HT-29 (cell line): ENCODE measurements around the gene PTGDR. TPM values are rescaled to one million over a fixed set of nuclear protein-coding genes. Genes with fewer than 3 reads are reported as not detected.

Source experiments
- DNase-seq: peaks from one replicate; pipeline ENCODE4 v3.0.0-alpha.2; 2015; ENCODE audit warnings: low spot score
- total RNA-seq: library from RNA; depleted of rRNA; stranded (reverse); fragments of >200 nt; shearing (Covaris generic); gene quantifications from 2 replicates; pipeline ENCODE4 v1.2.3, GENCODE V29; 2014; rRNA removed

The PTGDR gene
- total RNA-seq = not detected in 2 replicates

DNA sequence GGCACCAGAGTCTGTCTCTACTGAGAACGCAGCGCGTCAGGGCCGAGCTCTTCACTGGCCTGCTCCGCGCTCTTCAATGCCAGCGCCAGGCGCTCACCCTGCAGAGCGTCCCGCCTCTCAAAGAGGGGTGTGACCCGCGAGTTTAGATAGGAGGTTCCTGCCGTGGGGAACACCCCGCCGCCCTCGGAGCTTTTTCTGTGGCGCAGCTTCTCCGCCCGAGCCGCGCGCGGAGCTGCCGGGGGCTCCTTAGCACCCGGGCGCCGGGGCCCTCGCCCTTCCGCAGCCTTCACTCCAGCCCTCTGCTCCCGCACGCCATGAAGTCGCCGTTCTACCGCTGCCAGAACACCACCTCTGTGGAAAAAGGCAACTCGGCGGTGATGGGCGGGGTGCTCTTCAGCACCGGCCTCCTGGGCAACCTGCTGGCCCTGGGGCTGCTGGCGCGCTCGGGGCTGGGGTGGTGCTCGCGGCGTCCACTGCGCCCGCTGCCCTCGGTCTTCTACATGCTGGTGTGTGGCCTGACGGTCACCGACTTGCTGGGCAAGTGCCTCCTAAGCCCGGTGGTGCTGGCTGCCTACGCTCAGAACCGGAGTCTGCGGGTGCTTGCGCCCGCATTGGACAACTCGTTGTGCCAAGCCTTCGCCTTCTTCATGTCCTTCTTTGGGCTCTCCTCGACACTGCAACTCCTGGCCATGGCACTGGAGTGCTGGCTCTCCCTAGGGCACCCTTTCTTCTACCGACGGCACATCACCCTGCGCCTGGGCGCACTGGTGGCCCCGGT is at the start of gene PTGDR:
TSS of gene PTGDR (plus strand) at position 198 of the 778 bp plus-strand sequence. CDS start at position 315, 117 bp downstream.
- no peak for DNase-seq

GRCh38 chr14:52219488-52220084 is 47.9 kb upstream of the PTGDR start:
- no peak for DNase-seq

GRCh38 chr14:52220924-52221811 is 46.3 kb upstream of the PTGDR start:
- DNase-seq = no peak

DNA sequence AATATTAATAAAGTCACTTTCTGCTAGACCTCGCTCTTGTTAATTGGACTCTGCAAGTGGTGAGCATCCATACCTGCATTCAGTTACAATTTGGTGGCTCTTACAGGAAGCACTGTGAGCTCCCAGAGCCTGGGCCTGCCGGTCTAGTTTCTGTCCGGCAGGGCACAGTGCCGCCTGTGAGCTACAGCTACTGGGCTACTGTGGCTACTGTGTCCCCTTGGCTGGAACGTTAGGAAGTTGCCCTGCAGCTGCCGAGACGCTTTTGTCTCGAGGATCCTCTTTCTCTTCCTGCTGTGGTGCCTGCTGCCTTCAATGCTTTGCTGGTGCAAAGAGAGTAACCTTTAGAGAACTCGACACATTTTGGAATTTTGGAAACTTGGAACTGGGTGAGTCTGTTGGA is 44.6 kb upstream of the PTGDR start:
- DNase-seq = no peak

DNA sequence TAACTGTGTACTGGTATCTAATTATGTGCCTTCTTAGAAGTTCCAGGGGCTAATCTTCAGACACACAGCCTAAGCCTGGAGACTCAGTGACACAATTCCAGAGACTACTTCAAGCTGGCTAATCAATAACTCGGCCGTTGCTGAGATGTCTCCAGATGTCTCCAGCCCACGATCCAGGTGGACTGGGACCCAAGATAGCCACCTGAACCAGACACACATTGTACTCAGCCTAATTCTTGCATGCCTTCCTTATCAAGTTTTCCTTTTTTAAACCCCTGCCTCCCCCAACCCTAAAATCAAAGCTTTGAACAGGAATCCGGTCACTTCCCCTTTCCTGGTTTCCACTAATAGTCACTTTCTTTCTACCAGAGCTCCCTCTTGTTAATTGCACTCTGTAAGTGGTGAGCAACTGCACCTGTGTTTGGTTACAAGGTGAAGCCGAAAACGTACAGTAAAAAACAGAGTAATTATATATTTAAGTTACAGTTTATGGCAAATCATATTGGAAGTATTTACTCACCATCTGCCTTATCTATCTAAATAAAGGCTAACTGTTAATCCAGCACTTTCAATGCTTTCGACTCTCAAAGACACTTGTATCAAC is 39.8 kb upstream of the PTGDR start:
- DNase-seq = no peak

GRCh38 chr14:52233693-52234092 is 33.8 kb upstream of the PTGDR start:
- no peak for DNase-seq

- DNase-seq = no peak
These were observed 32.1 kb upstream of the PTGDR start for GRCh38 chr14:52235434-52235833.

DNA sequence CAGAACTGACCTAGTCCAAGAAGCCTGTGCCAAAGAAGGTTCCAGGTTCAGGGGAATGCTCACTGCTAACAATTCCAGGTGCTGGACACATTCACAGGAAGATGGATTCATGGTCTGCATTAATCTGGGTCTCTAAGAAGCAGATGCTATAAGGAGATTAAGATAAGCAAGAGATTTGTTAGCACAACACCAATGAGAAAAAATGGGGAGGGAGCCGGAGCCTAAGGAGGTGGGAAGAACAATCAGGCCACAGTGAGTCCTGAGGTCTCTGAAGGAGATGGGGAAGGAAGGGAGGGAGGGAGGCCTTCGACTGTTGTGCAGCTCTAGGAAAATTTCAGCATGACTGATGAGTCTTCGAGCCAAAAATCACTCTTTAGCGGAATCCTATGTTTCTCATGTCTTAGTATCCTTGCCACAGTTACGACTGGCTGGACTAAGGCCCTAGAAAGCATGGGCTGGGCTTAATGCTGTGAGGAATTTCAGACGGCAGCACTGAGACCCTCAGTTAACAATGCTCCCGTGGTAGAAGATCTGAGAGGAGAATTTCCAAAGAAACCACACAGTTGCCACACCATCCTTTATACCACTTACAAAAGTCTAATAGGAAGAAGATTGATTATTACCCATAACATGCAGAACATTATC is 31.5 kb upstream of the PTGDR start:
- DNase-seq = no peak

DNA sequence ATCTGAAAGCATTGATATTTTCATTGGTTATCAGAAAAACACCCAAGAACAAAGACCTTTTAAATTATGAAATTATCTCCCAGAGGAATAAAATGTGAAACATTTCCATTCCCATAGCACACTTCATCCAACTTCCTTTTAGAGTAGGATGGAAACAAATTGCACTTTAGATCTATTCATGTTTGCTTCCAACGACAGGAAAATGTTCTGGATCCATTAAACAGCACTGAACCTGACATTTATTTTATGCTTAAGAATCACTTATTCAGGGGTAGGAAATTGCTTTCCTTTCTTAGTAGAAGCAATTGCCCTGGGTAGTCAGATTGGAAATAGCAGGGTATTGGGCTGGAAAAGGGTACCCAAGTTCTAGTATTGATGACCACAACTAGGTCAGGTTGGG is 28.8 kb upstream of the PTGDR start:
- DNase-seq = no peak

GRCh38 chr14:52240623-52241022 is 26.9 kb upstream of the PTGDR start:
- no peak for DNase-seq

GRCh38 chr14:52241087-52241793 is 26.3 kb upstream of the PTGDR start:
- no peak for DNase-seq

DNA sequence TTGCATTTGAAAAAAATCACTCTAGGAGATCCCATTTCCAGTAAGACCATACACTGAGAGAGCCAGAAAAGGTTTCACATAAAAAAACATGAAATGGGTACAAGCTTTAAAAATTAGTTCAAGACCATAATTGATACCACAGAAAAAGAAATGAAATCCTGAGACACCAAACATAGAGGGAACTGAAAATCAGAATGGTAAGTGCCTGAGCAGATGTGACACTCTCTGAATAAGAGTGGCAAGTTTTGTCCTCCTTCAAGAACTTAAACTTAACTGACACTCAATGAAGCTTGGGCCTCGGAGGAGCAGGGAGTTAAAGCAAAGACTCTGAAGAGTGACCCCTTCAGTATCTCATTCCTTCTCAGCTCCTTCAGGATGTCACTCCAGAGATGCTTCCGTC is 23.2 kb upstream of the PTGDR start:
- no peak for DNase-seq

DNA sequence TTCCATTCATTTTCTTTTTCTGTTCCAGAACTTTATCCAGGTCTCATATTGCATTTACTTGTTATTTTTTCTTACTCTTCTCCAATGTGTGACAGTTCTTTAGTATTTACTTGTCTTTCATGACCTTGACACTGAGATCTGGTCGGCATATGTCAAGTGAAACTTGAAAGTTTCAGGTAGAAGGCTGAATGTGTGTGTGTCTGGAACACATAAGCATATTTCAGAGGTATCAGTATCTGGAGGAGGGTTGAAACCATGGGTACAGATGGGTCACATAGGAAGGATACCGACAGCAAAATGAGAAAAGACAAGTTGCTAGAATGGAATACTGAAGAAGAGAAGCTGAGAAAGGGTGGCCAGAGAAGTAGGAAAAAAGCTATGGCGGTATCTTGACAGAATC is 22.5 kb upstream of the PTGDR start:
- no peak for DNase-seq

GRCh38 chr14:52248057-52248456 is 19.4 kb upstream of the PTGDR start:
- no peak for DNase-seq

- no peak for DNase-seq
These were observed 15.8 kb upstream of the PTGDR start for GRCh38 chr14:52251724-52252123.

- DNase-seq = no peak
These were observed 14.0 kb upstream of the PTGDR start for GRCh38 chr14:52253503-52253902.

DNA sequence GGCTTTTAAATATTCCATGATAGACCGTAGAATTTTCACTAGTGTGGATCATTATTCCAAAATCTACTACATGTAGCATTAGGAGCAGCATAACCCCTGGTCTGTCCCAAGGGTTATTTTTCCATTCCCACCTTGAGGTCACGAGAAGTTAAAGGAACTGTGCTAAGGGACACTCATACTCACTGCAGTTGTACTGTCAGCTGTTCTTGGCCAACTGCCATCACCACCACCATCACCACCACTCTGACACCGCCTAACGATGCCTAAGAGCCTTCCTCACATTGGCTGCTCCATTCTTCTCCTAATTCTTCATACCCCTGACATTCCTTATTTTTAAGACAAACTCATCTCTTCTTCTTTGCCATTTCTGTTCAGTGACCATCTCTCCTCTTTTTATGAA is 13.4 kb upstream of the PTGDR start:
- no peak for DNase-seq

DNA sequence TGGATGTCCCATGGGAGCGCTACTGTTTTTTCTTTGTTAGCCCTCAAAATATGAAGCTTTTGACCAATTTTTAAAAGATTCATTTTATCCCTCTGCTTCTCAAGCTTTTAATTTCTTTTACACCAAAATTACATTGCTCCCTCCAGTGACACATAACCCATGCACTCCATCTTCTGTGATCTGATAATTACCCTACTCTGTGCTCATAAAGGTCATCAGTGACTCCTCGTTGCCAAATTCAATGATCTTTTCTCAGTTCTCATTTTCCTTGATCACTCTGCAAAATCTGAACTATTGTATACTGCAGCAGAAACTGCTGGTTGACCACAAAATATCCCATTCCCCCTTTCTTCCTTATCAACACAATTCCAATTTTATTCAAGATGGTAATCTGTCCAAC is 8.7 kb upstream of the PTGDR start:
- DNase-seq = no peak

GRCh38 chr14:52259434-52259833 is 8.1 kb upstream of the PTGDR start:
- DNase-seq = no peak

DNA sequence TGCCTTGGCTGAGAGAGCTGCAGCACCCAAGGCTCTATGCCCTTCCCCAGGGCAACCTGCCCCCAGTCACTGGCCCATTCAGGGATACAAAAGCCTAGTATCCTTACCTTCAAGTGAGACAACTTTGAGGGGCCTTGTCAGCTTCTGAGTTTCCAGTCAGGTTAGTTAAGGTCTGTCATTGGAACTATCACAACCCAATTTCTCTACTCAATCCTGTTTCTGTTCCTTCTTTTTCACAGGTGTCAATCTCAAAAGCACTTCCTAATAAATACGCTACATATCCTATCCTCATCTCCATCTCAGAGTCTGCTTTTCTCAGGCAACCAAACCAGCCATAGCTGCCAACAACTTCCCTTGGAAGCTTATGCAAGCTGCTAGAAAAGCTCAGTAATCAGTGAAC is 4.9 kb upstream of the PTGDR start:
- no peak for DNase-seq

DNA sequence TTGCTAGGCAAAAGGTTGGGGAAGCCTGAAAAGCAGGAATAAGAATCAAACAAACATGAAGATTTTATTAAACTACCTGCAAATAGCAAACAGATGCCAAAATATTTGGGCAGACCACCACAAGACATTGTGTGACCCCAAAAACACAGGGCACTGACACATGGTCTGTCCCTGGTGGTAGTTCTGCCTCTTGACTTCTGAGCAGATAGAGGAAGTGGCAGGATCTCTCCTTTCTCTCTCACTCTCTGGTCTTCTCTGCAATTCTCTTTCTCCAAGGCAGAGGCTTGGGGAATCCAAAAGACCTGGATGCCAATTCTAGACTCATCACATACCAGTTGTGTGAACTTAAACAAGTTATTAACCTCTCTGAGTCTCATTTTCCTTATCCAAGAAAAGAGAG is 4.3 kb upstream of the PTGDR start:
- no peak for DNase-seq
